ENCODE measurements around the gene FLYWCH1.
A peak's percentile ranks its signal among the peaks of the same experiment; 100 is the strongest.

The FLYWCH1 gene

GRCh38 chr16:2968738-2969544 is 57.2 kb downstream of the FLYWCH1 start, which contains the start of gene PAQR4:
Gene PAQR4, plus strand, starts transcription at chr16:2969348. Its CDS starts 327 bp downstream, at chr16:2969675.
- DNase-seq (ENCODE audit: low read depth, low spot score), result peak; percentile 48

DNA sequence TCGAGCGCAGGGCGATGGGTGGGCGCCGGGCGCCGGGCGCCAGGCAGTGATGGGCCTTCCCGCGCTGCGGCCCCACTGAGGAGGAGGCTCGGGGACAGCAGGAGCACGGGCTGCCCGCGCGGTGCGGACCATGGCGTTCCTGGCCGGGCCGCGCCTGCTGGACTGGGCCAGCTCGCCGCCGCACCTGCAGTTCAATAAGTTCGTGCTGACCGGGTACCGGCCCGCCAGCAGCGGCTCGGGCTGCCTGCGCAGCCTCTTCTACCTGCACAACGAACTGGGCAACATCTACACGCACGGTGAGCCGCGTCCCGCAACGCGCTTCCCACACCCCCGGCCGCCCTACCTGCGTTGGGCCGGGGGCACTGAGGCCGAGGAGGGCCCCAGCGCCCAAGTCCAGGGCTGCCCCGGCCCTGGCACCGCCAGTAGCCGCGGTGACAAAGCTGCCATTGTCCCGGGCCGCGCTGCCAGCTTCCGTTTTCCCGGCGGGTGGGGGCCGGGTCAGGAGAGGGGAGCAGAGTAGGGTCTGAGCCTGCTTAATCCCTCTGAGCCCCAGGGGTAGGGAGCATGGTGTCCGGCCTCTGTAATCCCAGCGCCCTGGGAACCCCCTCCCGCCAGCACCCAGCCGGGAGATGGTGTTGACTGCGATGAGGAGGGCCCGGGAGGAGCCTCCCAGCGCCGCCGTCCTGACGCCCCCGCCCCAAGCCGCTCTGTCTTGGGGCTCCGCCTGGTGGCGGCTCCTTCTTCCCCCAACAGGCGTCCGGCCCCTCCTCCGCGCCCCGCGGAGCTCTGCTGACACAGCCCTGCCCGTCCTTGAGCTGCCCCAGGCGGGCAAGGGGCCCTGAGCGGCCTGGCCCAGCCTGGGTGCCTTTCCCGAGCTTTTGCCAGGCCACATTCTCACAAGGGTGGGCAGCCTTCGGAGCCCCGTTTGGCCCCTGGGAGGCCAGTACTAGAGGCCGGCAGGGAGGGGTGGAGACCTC is 58.1 kb downstream of the FLYWCH1 start:
- peak; percentile 41 for DNase-seq (ENCODE audit: low read depth, low spot score)

GRCh38 chr16:2970563-2970962 is 58.8 kb downstream of the FLYWCH1 start:
- DNase-seq (ENCODE audit: low read depth, low spot score), result no peak

DNA sequence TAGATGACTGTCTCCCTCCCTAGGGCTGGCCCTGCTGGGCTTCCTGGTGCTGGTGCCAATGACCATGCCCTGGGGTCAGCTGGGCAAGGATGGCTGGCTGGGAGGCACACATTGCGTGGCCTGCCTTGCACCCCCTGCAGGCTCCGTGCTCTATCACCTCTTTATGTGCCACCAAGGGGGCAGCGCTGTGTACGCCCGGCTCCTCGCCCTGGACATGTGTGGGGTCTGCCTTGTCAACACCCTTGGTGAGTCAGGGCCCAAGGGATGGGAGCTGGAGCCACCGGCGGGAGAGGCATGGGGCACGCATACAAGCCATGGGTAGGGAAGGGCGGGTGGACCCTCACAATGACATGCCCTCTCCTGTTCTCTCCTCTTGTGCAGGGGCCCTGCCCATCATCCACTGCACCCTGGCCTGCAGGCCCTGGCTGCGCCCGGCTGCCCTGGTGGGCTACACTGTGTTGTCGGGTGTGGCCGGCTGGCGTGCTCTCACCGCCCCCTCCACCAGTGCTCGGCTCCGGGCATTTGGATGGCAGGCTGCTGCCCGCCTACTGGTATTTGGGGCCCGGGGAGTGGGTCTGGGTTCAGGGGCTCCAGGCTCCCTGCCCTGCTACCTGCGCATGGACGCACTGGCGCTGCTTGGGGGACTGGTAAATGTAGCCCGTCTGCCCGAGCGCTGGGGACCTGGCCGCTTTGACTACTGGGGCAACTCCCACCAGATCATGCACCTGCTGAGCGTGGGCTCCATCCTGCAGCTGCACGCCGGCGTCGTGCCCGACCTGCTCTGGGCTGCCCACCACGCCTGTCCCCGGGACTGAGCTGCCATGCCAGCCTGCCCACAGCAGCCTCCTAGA is 59.6 kb downstream of the FLYWCH1 start:
- DNase-seq (ENCODE audit: low read depth, low spot score), result no peak

GRCh38 chr16:2971985-2972784 is 60.5 kb downstream of the FLYWCH1 start:
- DNase-seq (ENCODE audit: low read depth, low spot score), result no peak

DNA sequence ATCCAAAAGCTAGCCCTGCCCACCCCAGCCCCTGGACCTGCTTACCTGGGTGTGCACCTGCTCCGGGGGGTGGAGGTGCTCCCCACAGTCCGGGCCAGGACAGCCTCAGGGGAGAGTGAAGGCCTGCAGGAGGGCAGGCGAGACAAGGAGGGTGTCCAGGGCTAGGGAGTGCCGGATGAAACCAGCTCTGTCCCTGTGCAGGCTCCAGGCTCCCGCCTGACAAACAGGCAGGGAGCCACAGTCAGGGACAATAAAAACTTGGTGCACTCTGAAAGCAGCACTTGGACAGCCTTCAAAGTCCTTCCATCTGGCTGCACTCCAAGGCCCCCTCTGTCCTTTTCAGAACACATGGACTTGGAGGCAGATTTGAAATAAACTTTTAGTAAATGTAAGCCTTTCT is 61.4 kb downstream of the FLYWCH1 start:
- DNase-seq (ENCODE audit: low read depth, low spot score), result no peak

DNA sequence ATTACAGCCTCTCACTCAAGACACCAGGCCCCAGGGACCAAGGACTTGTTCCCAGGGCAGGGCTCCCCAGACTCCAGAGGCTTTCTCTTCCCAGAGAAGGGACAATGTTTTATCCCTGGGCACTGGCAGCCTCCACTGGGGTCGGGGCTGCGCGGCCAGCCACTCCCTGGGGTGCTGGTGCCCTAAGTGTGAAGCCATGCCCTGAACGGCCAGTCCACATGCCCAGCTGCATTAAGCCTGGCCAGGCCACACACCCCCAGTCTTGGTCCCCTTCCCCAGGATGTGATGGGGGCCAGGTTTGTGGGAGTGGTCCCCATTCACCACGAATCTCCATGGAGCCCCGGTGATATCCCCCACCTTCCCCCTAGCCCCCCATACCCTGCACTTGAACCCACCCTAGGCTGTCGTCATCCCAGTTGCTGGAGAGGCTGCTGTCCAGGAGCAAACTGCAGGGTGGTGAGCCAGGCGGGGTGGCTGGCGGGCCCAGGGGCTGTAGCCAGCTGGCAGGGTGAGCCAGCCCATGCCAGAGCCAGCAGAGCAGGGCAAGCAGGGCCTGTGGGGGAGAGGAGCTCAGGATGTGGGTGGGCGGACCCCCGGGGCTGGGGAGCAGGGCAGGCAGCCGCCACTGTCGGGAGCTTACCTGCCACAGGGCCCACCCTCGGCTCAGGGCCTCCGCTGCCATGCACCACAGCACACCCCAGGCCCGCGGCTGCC is 62.0 kb downstream of the FLYWCH1 start:
- DNase-seq (ENCODE audit: low read depth, low spot score), result no peak

DNA sequence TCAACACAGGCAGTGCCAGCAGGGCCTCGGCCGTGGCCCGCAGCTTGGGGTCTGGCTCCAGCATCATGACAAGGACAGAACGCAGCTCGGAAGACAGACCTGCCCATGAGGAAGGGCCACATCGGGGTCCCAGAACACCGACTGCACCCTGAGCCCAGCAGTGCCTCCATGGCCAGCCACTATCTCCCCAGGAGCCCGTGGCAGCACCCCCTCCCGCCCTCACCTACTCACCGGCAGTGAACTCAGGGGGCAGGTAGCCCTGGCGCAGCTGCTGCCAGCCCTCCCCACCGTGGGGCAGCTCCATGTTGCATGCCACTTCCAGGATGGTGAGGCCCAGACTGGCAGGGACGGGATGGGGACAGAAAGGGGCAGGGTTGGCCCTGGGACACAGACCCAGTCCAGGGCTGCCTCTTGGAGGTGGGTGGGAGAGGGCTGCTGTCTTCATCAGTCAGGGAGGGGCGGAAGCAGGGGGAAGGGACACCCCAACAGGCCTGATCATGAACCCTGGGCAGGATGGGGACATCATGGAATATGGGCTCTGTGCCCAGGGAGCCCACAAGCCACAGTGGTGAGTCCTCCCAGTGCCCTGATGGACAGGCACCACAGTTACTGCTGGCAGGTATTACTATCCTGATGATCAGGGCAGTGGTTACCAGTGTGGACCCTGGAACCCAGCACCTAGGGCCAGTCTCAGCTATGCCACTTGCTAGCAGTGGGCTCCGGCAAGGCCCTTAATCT is 62.8 kb downstream of the FLYWCH1 start:
- no peak for DNase-seq (ENCODE audit: low read depth, low spot score)

DNA sequence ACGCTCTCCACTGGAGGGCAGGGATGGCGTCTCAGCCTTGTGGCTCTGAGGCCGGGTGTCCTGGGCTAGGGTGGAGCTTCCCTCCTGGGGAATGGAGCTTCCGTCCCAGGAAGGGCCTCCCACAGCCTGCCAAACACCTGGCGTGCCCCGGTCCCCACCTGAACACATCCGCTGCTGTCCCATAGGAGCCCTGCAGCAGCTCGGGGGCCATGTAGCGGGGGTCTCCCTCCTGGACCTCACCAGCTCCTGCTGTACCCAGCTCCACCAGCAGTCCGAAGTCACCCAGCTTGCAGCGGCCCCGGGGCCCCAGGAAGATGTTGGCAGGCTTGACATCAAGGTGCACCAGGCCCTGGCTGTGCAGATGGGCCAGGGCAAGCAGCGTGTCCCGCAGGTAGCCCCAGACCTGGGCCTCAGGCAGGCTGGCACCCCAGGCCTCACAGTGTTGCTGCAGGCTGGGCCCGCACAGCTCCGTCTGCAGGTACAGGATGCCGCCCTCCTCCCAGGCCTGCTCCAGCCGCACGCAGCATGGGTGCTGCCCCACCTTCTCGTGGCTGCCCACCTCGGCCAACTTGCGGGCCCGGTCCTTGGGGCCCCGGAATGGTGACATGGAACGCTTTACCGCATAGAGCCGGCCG is 63.5 kb downstream of the FLYWCH1 start:
- no peak for DNase-seq (ENCODE audit: low read depth, low spot score)

- DNase-seq (ENCODE audit: low read depth, low spot score), result no peak
These were observed 64.5 kb downstream of the FLYWCH1 start for GRCh38 chr16:2976201-2976600.

DNA sequence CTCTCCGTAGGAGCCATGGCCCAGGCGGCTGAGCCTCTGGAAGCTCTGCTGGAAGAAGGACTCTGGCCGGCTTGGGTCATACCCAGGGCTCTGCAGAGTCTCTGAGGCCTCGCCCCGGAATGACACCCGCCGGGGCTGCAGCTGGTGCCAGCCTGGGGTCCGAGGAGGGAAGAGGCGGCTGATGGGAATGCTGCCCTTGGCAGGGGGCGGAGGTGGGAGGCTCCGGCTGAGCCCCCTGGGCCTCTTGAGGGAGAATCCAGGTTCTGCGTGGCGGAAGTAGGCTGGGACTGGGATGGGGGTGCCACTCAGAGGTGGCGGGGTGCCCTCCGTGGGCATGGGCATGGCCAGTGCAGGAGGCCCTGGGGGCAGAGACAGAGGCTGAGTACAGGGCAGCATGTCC is 64.9 kb downstream of the FLYWCH1 start:
- DNase-seq (ENCODE audit: low read depth, low spot score), result no peak

GRCh38 chr16:2977440-2977839 is 65.7 kb downstream of the FLYWCH1 start:
- DNase-seq (ENCODE audit: low read depth, low spot score), result no peak

GRCh38 chr16:2979669-2980226 is 68.0 kb downstream of the FLYWCH1 start:
- no peak for DNase-seq (ENCODE audit: low read depth, low spot score)

DNA sequence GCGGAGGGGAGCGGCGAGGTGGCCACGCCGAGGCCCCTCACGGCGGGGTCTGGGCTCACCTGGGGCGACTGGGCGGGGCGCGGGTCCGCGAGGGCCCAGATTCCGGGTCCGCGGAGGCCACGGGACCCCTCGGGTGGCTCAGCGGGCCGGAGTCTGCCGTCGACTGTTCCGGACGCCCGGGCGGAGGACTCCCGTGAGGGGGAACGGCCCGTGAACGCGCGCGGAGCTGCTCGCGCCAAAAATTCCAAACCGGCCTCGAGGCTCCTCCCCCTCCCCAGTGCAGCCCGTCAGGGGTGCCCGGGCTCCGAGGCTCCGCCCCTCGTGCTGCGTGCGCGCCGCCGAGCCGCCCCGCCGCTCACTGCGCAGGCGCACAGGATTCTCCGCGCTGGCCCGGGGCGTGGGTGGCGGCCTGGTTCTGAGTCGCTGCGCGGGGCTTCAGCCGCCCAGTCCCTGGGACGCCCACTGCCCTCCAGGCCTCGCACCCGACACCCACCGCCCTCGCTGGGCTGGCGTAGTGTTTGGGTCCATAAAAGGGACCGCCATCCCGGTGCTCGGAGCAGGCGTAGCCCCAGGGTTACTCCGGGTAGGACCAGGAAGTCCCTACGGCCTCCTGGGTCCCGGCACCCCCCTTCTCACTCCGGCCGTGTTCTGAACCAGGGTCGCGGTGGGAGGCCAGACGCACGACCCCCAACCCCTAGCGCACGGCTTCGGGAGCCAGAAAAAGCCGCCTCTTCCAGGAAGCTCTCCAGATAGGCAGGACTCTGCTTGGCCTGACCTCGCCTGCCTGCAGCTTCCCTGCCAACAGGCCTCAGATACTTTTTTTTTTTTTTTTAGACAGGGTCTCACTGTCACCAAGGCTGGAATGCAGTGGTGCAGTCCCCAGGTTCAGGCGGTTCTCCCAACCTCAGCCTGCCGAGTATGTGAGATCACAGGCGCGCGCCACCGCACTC is 68.8 kb downstream of the FLYWCH1 start, which contains the start of gene PKMYT1:
TSS of gene PKMYT1 (minus strand) at position 220 of the 950 bp plus-strand sequence. CDS start 789 bp downstream, outside the sequence.
- peak; percentile 88 for DNase-seq (ENCODE audit: low read depth, low spot score)

GRCh38 chr16:2981177-2981898 is 69.6 kb downstream of the FLYWCH1 start:
- no peak for DNase-seq (ENCODE audit: low read depth, low spot score)

DNA sequence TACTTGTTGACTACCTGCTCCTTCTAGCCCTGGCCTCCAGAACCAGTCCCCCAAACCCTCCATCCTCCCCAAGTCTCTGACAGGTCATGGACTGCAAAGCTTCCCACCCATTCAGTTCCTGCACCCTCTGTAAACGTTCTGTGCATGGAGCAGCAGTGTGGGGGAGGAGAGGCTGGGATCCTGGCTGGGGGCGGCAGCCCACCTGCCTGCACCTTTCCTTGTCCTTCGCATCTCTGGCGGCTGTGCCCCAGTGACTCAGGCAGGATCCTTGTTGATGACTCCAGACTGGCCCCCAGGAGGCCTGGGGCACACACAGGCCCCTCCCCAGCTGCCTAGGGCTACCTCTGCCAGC is 70.1 kb downstream of the FLYWCH1 start:
- DNase-seq (ENCODE audit: low read depth, low spot score), result no peak

- no peak for DNase-seq (ENCODE audit: low read depth, low spot score)
These were observed 70.7 kb downstream of the FLYWCH1 start for GRCh38 chr16:2982402-2982801.

All from activated CD4-positive, CD25-positive, alpha-beta regulatory T cell treated with anti-CD3 and anti-CD28 coated beads, Interleukin-2, amount 50 U/mL, for 16 hours (primary cell).